Stomach smooth muscle (tissue), 2 donors: Measurements from ENCODE around the gene PRR7.

Experiments
- H3K27ac ChIP-seq: one replicate; pipeline ENCODE4 v1.7.0; 2013; ENCODE audit warnings: mild to moderate bottlenecking, low read length, inconsistent platforms
- H3K27me3 ChIP-seq, 2 donors: one replicate each; pipeline ENCODE4 v1.7.0; 2013; ENCODE audit warnings: low read length in 2 of 2; ENCODE audit not compliant: insufficient read depth in 2 of 2, control insufficient read depth in 1 of 2
- H3K36me3 ChIP-seq, 2 donors: one replicate each; pipeline ENCODE4 v1.7.0; 2013; ENCODE audit warnings: low read length in 2 of 2; ENCODE audit not compliant: control insufficient read depth in 2 of 2, insufficient read depth in 2 of 2
- H3K4me1 ChIP-seq: one replicate; pipeline ENCODE4 v1.7.0; 2013; ENCODE audit warnings: low read length; ENCODE audit not compliant: control insufficient read depth, insufficient read depth
- H3K4me3 ChIP-seq, 2 donors: one replicate each; pipeline ENCODE4 v1.7.0; 2013; ENCODE audit warnings: low read length in 2 of 2
- H3K9ac ChIP-seq, 2 donors: one replicate each; pipeline ENCODE4 v1.7.0; 2013; ENCODE audit warnings: low read length in 2 of 2, mild to moderate bottlenecking in 1 of 2
- H3K9me3 ChIP-seq, 2 donors: one replicate each; pipeline ENCODE4 v1.7.0; 2013; ENCODE audit warnings: low read length in 2 of 2; ENCODE audit not compliant: control insufficient read depth in 2 of 2
- donor health status: healthy.
- donor health status: Pancreatic carcinoma.

Gene PRR7

DNA sequence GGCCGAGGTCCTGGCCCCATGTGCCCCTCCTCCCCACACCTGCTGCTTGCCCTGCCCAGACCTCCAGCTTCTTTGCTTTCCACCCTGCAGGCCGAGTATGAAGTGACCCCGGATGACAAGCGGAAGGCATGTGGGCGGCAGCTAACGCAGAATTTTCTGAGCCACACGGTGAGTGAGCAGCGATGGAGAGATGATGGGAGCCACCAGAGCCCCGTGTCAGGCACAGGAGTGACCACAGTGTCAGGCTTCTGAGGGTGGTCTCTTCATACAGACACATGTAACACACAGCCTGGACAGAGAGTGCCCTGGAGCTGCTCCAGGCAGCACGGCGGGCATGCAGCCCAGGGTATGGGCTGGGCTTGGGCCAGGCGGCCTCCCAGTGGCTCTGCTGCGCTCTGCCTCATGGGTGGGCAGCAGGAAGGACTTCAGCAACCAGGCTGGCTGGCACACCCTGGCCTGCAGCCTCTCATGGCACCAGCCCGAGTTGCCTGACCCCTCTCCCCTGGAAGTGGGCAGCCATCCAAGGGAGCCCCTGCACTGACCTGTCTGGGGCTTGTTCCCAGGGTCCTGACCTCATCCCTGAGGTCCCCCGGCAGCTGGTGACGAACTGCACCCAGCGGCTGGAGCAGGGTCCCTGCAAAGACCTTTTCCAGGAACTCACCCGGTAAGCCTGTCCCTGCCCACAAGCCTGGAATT, 14.3 kb upstream of the PRR7 start:
- peaks cover 36% of the 10 kb centered on the region for H3K4me1 ChIP-seq
- H3K27ac ChIP-seq: no peak overlapping the region
- H3K9me3 ChIP-seq: no peaks in the 10 kb centered on the region
- peaks cover 18 to 28% of the 10 kb centered on the region in 2 donors for H3K36me3 ChIP-seq
- no peak overlapping the region for H3K4me3 ChIP-seq
- no peaks in the 10 kb centered on the region for H3K27me3 ChIP-seq
- no peak overlapping the region for H3K9ac ChIP-seq

DNA sequence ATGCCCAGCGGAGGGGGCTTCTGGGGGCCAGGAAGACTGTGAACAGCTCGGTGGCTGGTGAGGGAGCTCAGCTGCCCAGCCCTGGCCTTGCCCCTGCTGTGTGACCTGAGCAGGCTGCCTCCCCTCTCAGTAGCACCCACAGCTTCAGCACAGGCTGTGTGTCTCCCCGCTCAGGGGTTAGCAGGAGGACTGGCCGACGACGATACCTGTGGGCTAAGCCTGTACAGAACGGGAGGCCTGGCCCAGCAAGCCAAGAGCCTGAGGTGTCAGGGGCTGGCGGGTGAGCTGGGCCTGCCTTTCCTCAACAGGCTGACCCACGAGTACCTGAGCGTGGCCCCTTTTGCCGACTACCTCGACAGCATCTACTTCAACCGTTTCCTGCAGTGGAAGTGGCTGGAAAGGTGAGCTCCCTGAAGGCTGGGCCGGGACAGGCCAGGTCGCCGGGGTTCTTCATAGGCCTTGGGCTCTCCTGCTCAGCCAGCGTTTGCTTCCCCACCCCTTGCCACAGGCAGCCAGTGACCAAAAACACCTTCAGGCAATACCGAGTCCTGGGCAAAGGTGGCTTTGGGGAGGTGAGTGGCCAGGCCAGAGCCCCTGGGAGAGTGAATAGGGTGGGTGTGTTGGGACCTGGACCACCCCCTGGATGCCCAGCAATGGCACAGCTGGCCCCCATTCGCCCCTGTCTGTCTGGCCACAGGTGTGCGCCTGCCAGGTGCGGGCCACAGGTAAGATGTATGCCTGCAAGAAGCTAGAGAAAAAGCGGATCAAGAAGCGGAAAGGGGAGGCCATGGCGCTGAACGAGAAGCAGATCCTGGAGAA, 13.6 kb upstream of the PRR7 start:
- Histone ChIP-seq H3K9ac (no peak overlapping the region), H3K36me3 (peaks cover 18 to 33% of the 10 kb centered on the region in 2 donors), H3K4me3 (no peak overlapping the region), H3K27me3 (no peaks in the 10 kb centered on the region), H3K4me1 (peaks cover 28% of the 10 kb centered on the region), H3K9me3 (no peaks in the 10 kb centered on the region), H3K27ac (no peak overlapping the region)

DNA sequence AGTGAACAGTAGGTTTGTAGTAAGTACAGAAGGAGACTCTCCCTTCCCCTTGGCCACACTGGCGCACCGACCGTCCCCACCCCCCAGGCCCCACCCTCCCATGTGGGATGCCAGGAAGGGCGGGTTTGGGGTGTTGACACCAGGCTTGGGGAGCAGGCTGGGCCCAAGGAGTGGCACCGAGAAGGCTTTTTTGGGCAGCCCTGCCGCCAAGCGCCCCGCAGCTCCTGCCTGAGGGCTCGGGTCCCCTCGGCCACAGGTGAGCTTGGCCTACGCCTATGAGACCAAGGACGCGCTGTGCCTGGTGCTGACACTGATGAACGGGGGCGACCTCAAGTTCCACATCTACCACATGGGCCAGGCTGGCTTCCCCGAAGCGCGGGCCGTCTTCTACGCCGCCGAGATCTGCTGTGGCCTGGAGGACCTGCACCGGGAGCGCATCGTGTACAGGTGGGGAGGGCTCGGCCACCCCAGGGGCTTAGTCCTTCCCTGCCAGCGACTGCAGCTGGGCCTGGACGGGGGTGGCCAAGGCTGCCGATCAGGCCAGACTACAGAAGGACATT, 12.9 kb upstream of the PRR7 start:
- H3K9me3 ChIP-seq: no peaks in the 10 kb centered on the region
- H3K4me1 ChIP-seq: peaks cover 23% of the 10 kb centered on the region
- H3K27me3 ChIP-seq: no peaks in the 10 kb centered on the region
- peaks cover 18 to 39% of the 10 kb centered on the region in 2 donors for H3K36me3 ChIP-seq
- no peak overlapping the region for H3K4me3 ChIP-seq
- H3K9ac ChIP-seq: no peak overlapping the region
- H3K27ac ChIP-seq: no peak overlapping the region

DNA sequence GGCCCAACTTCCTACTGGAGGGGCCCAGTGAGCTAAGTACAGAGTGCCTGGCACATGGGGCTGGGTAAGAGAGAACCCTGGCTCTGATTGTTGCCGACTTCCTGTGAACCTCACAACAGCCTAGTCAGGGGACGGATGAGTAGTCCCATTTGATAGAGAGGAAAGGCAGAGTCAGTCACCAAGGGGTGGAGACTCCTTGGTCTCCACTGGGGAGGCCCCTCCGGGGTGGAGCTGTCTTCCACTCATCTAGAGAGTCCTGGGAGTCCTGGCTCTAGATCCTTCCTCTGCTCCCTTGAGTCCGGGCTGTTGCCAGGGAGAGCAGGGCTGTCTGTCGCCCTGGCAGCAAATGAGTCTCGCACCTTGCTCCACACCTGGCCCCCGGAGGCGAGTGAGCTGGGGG, 12.2 kb upstream of the PRR7 start:
- Histone ChIP-seq H3K4me3 (no peak overlapping the region), H3K27ac (no peak overlapping the region), H3K4me1 (peaks cover 20% of the 10 kb centered on the region), H3K36me3 (peaks cover 18 to 39% of the 10 kb centered on the region in 2 donors), H3K9ac (no peak overlapping the region), H3K27me3 (no peaks in the 10 kb centered on the region), H3K9me3 (no peaks in the 10 kb centered on the region)

DNA sequence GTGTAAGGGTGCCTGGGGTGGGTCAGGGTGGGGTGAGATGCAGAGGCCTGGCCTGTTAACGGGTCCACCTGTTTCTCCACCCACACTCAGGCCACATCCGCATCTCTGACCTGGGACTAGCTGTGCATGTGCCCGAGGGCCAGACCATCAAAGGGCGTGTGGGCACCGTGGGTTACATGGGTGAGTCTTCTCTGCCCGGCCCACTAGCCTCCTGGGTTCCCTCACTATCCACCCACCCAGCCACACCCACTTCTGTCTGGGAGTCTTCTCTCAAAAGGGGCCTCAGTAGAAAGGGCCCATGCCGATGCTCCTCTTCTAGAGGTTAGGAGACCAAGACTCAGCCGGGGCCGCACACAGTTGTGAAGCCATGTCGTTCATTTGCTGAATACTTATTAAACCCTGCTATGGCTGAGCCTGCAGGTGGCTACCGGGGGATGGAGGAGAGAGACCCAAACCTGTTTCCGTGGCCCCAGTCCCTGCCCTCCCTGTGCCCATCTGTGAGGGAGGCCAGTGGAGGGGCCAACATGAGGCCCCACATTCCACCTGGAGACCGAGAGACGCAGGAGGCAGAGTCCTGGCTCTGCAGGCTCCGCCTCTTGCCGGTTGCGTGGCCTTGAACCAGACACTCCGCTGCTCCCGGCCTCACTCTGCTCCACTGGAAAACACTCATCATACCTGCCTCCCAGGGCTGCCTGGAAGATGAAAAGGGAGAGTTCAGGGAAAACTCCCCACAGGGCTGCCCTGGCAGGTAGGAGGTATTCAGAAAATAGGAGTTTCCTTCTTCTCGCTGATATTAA, 11.5 kb upstream of the PRR7 start:
- Histone ChIP-seq H3K9ac (no peak overlapping the region), H3K36me3 (peaks cover 18 to 40% of the 10 kb centered on the region in 2 donors), H3K27ac (no peak overlapping the region), H3K4me3 (no peak overlapping the region), H3K4me1 (peaks cover 20% of the 10 kb centered on the region), H3K9me3 (no peaks in the 10 kb centered on the region), H3K27me3 (no peaks in the 10 kb centered on the region)

DNA sequence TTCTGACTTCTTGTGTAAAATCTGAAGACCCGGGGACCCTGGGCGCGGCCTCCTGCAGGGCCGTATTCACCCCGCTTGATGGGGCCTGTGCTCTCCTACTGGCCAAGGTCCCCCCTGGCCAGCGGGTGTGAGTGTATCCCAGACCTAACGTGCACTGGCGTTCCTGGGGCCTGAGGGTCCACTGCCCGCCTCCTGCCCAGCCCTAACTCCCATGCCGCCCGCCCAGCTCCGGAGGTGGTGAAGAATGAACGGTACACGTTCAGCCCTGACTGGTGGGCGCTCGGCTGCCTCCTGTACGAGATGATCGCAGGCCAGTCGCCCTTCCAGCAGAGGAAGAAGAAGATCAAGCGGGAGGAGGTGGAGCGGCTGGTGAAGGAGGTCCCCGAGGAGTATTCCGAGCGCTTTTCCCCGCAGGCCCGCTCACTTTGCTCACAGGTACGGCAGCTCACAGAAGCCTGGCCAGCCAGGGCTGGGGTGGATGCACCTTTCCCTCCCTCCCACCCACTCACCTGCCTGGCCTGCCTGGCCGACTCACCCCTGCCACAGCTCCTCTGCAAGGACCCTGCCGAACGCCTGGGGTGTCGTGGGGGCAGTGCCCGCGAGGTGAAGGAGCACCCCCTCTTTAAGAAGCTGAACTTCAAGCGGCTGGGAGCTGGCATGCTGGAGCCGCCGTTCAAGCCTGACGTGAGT, 10.6 kb upstream of the PRR7 start:
- Histone ChIP-seq H3K36me3 (peaks cover 18 to 40% of the 10 kb centered on the region in 2 donors), H3K27ac (no peak overlapping the region), H3K9ac (no peak overlapping the region), H3K4me3 (no peak overlapping the region), H3K9me3 (no peaks in the 10 kb centered on the region), H3K4me1 (peaks cover 16% of the 10 kb centered on the region), H3K27me3 (no peaks in the 10 kb centered on the region)

DNA sequence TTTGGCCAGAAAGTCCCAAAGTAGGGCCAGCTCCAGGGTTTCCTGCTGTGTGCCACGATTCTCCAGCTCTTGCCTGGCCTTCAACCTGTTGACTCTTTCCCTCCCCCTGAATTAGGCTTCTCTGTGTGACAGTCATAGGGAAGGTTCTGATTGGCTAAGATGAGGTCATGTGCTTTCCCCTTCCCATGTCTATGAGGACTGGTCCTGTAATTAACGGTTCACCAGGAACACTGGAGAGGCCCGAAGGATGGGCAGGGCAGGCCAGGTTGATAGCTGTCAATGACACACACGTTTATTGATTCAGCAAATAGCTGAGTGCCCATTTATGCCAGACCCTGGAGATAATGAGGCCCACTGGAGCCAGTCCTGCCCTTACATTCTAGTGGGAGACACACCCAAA, 9.0 kb upstream of the PRR7 start:
- no peak overlapping the region for H3K4me3 ChIP-seq
- no peaks in the 10 kb centered on the region for H3K27me3 ChIP-seq
- H3K36me3 ChIP-seq: peaks cover 18 to 33% of the 10 kb centered on the region in 2 donors
- no peak overlapping the region for H3K27ac ChIP-seq
- H3K4me1 ChIP-seq: peaks cover 3% of the 10 kb centered on the region
- H3K9ac ChIP-seq: no peak overlapping the region
- H3K9me3 ChIP-seq: no peaks in the 10 kb centered on the region

DNA sequence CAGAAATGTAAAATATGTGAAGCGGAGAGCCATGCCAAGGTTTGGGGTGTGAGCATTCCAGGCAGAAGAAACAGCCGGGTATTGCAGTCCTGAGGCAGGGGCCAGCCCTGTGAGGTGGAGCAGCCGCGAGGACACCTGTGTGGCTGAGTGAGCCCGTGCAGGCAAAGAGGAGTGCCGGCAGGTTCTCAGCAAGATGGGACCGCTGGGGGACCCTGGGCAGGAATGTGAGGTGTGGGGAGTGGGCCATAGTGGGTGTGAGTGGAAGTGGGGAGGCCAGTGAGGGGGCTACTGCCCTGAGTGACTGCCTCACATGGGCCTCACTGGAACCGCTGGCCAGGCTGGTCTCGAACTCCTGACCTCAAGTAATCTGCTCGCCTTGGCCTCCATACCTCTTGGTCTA, 8.1 kb upstream of the PRR7 start:
- Histone ChIP-seq H3K9ac (no peak overlapping the region), H3K4me3 (no peak overlapping the region), H3K27me3 (no peaks in the 10 kb centered on the region), H3K27ac (no peak overlapping the region), H3K4me1 (no peaks in the 10 kb centered on the region), H3K9me3 (no peaks in the 10 kb centered on the region), H3K36me3 (peaks cover 18 to 28% of the 10 kb centered on the region in 2 donors)

DNA sequence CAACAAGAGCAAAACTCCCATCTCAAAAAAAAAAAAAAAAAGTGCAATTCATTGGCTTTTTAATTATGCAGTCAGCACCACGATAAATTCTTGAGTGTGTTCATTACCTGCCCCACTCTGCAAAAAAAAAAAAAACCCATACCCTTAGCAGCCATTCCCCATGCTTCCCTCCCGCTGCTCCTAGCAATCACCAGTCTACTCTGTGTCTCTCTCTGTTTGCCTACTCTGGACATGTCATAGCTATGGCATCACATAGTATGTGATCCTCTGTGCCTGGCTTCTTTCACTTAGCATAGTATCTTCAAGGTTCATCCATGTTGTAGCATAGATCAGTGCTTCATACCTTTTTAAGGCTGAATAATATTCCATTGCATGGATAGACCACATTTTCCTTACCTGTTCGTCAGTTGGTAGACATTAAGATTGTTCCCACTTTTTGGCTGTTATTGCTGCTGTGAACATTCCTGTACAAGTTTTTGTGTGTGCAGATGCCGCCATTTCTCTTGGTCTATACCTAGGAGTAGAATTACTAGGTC, 7.0 kb upstream of the PRR7 start:
- Histone ChIP-seq H3K4me1 (no peaks in the 10 kb centered on the region), H3K9me3 (no peaks in the 10 kb centered on the region), H3K9ac (no peak overlapping the region), H3K27ac (no peak overlapping the region), H3K36me3 (peaks cover 11 to 18% of the 10 kb centered on the region in 2 donors), H3K4me3 (no peak overlapping the region), H3K27me3 (no peaks in the 10 kb centered on the region)
